MM.1S (cell line): ENCODE results near the gene LZTFL1.

Source experiments
- CTCF ChIP-seq: fragments of 300-600 bp; sonication (generic); IDR thresholded peaks from 2 replicates; pipeline ENCODE4 v1.5.1; 2016; ENCODE audit warnings: antibody characterized with exemption, low read length, mixed read lengths
- EZH2 ChIP-seq: fragments of 300-600 bp; sonication (generic); optimal IDR thresholded peaks from 2 replicates; pipeline ENCODE3; 2017; ENCODE audit warnings: low read depth, mild to moderate bottlenecking, antibody characterized with exemption, low read length, mixed read lengths
- EZH2phosphoT487 ChIP-seq: fragments of 300-600 bp; sonication (generic); IDR thresholded peaks from 2 replicates; pipeline ENCODE4 v1.6.1; 2018; ENCODE audit warnings: antibody characterized with exemption, low read length

- TF ChIP-seq CTCF (no peak), EZH2 (no peak), EZH2phosphoT487 (no peak)
Measured at GRCh38 chr3:45789235-45789812, 52.6 kb downstream of the LZTFL1 start.
